GM12878 (cell line): ENCODE results near the gene TTLL4. TPM values are rescaled to one million over a fixed set of nuclear protein-coding genes. Genes with fewer than 3 reads are reported as not detected.
A peak's percentile ranks its signal among the peaks of the same experiment; 100 is the strongest.

Experiments used
- ATAC-seq: fragments of 200-7000 bp; cut with Tn5 transposase; 3 replicates; pipeline ENCODE4 v1.9.1; 2020; ENCODE audit warnings: mild to moderate bottlenecking, moderate library complexity
- BruUV-seq: library from RNA; stranded (reverse); fragments of 400-500 nt; replicated peaks from 2 replicates; lab custom pipeline; 2021; lab: Mats Ljungman, UMichigan
- CTCF ChIA-PET: fragments of 300-600 bp; sonication (Branson Sonifier 250); formaldehyde crosslinking; extraction: SDS; loops from one replicate; lab custom pipeline; 2021; ENCODE audit warnings: inconsistent platforms; lab: Yijun Ruan, JAX
- POLR2A ChIA-PET: fragments of 350-600 bp; formaldehyde crosslinking; extraction: SDS; loops from one replicate; lab custom pipeline; 2021; ENCODE audit warnings: inconsistent platforms; lab: Charles Lee
- RAD21 ChIA-PET: fragments of 300-600 bp; sonication (Branson Sonifier 250); formaldehyde crosslinking; loops from one replicate; lab custom pipeline; 2023; ENCODE audit warnings: antibody characterized with exemption; ENCODE audit not compliant: unreplicated experiment; lab: Charles Lee
- SMC1A ChIA-PET: fragments of 300-600 bp; sonication (Branson Sonifier 250); formaldehyde crosslinking; loops from one replicate; lab custom pipeline; 2023; ENCODE audit not compliant: unreplicated experiment, uncharacterized antibody; lab: Charles Lee
- DNase-seq: peaks from one replicate; pipeline ENCODE4 v3.0.0-alpha.2; 2011; ENCODE audit warnings: low read depth, low spot score
- FAIRE-seq: peaks from 3 replicates; lab custom pipeline; 2011; peaks lifted over from hg19 to GRCh38; lab: Jason Lieb, UNC
- H2AFZ ChIP-seq: 2 replicates; pipeline ENCODE4 v1.6.0; 2011; ENCODE audit warnings: low read depth, low read length, control low read depth; ENCODE audit not compliant: control insufficient read depth
- H3K27ac ChIP-seq: 2 replicates; pipeline ENCODE4 v1.5.1; 2011; ENCODE audit warnings: control low read depth; ENCODE audit not compliant: control insufficient read depth, insufficient read depth
- H3K27me3 ChIP-seq, 2 experiments: replicated peaks in 1 of 2; 2 replicates each; pipeline versions ENCODE4 v1.6.0 to v1.6.1; 2011; ENCODE audit warnings: low read length in 1 of 2; ENCODE audit not compliant: control insufficient read depth in 2 of 2, insufficient read depth in 2 of 2
- H3K36me3 ChIP-seq, 2 experiments: 2 replicates each; pipeline ENCODE4 v1.5.1; 2011; ENCODE audit warnings: low read length in 1 of 2; ENCODE audit not compliant: control insufficient read depth in 2 of 2, insufficient read depth in 2 of 2
- H3K4me1 ChIP-seq: 2 replicates; pipeline ENCODE4 v1.6.1; 2011; ENCODE audit warnings: mild to moderate bottlenecking, low read length, moderate library complexity, mixed read lengths; ENCODE audit not compliant: control insufficient read depth, insufficient read depth
- H3K4me2 ChIP-seq: 2 replicates; pipeline ENCODE4 v1.6.0; 2011; ENCODE audit warnings: control low read depth; ENCODE audit not compliant: control insufficient read depth, insufficient read depth
- H3K4me3 ChIP-seq: fragments of 200-600 bp; sonication (generic); 2 replicates; pipeline ENCODE4 v1.5.1; 2016
- H3K79me2 ChIP-seq: 2 replicates; pipeline ENCODE4 v1.6.0; 2011; ENCODE audit warnings: low read length; ENCODE audit not compliant: control insufficient read depth, insufficient read depth
- H3K9ac ChIP-seq: 2 replicates; pipeline ENCODE4 v1.8.0; 2011; ENCODE audit warnings: low read length, control low read depth, mixed read lengths; ENCODE audit not compliant: control insufficient read depth, insufficient read depth
- H3K9me3 ChIP-seq: replicated peaks from 3 replicates; pipeline ENCODE4 v1.5.1; 2011; ENCODE audit warnings: mild to moderate bottlenecking, low read length; ENCODE audit not compliant: control insufficient read depth, insufficient read depth
- H4K20me1 ChIP-seq: 2 replicates; pipeline ENCODE4 v1.6.0; 2011; ENCODE audit not compliant: control insufficient read depth, insufficient read depth
- ATF3 ChIP-seq: IDR thresholded peaks from 2 replicates; pipeline ENCODE4 v1.6.1; 2011; ENCODE audit warnings: low read depth, mild to moderate bottlenecking, low read length, moderate library complexity, borderline replicate concordance; ENCODE audit errors: extremely low read depth
- BCLAF1 ChIP-seq: fragments of 450-650 bp; IDR thresholded peaks from 2 replicates; pipeline ENCODE4 v1.6.1; 2017; ENCODE audit warnings: antibody characterized with exemption, mild to moderate bottlenecking, moderate library complexity
- CBX3 ChIP-seq: fragments of 200-600 bp; sonication (generic); IDR thresholded peaks from 2 replicates; pipeline ENCODE4 v1.6.1; 2016; ENCODE audit warnings: low read depth, borderline replicate concordance
- CREM ChIP-seq: IDR thresholded peaks from 2 replicates; pipeline ENCODE4 v1.6.1; 2014; ENCODE audit warnings: antibody characterized with exemption, low read depth
- EGR1 ChIP-seq, 2 experiments: IDR thresholded peaks; 1 replicate in 1 of 2; 2 replicates in 1 of 2; pipeline ENCODE4 v1.6.1; 2011 to 2012; ENCODE audit warnings: low read depth in 2 of 2, low read length in 2 of 2, borderline replicate concordance in 1 of 2, mild to moderate bottlenecking in 1 of 2, moderate library complexity in 1 of 2
- IKZF1 ChIP-seq: fragments of 450-650 bp; conservative IDR thresholded peaks from 2 replicates; pipeline ENCODE4 v1.6.1; 2017; ENCODE audit warnings: antibody characterized with exemption, mild to moderate bottlenecking
- IRF5 ChIP-seq: fragments of 450-650 bp; IDR thresholded peaks from 2 replicates; pipeline ENCODE4 v1.6.1; 2017; ENCODE audit warnings: borderline replicate concordance
- MAX ChIP-seq: IDR thresholded peaks from 2 replicates; pipeline ENCODE4 v1.6.1; 2012; ENCODE audit warnings: low read depth, low read length, improper control_type of control experiment
- NR2F1 ChIP-seq: fragments of 450-650 bp; conservative IDR thresholded peaks from 2 replicates; pipeline ENCODE4 v1.6.1; 2017; ENCODE audit warnings: mild to moderate bottlenecking
- RUNX3 ChIP-seq: IDR thresholded peaks from 2 replicates; pipeline ENCODE4 v1.6.1; 2012; ENCODE audit warnings: low read length, inconsistent platforms
- ZBTB11 ChIP-seq: fragments of 450-650 bp; formaldehyde crosslinking; IDR thresholded peaks from 2 replicates; pipeline ENCODE4 v1.5.0; 2022; ENCODE audit warnings: mild to moderate bottlenecking, missing genetic modification characterization
- ZNF217 ChIP-seq: fragments of 450-650 bp; IDR thresholded peaks from 2 replicates; pipeline ENCODE4 v1.6.1; 2017; ENCODE audit warnings: antibody characterized with exemption, mild to moderate bottlenecking
- ZNF274 ChIP-seq: IDR thresholded peaks from one replicate; pipeline ENCODE4 v1.8.0; 2011; ENCODE audit not compliant: insufficient read length, insufficient read depth
- ZZZ3 ChIP-seq: IDR thresholded peaks from 2 replicates; pipeline ENCODE4 v1.6.1; 2011; ENCODE audit warnings: low read depth; ENCODE audit not compliant: control insufficient read depth, insufficient read length
- WGBS: methylation state at CpG from one replicate; pipeline ENCODE4 v1.1.6; 2016; ENCODE audit warnings: low lambda C conversion rate; ENCODE audit not compliant: insufficient replicate concordance, insufficient coverage; ENCODE audit errors: missing lambda C conversion rate; 5-methylcytosine and 5-hydroxymethylcytosine counted together
- in situ Hi-C: fragments of 300-500 bp; cut with MboI; formaldehyde crosslinking; loops from 9 replicates; pipeline ENCODE4 v1.14.3; 2018; ENCODE audit warnings: mixed read lengths
- intact Hi-C: fragments of 100-400 bp; cut with micrococcal nuclease; formaldehyde crosslinking; loops from one replicate; pipeline ENCODE4 v1.14.2; 2022; ENCODE audit not compliant: unreplicated experiment
- polyA plus RNA-seq, 11 experiments: library from polyadenylated mRNA; depleted of rRNA in 4 of 11; unstranded in 6 of 11; stranded (reverse) in 5 of 11; fragments of >200 nt; fragmentation: Nextera tagmentation in 4 of 11; fragmentation: Illumina TruSeq in 1 of 11; extraction: Ambion mirVana in 4 of 11; extraction: Trizol in 1 of 11; gene quantifications; 1 replicate in 1 of 11; 2 replicates in 10 of 11; pipeline versions ENCODE4 v1.2.1 to v1.2.3, GENCODE V29; 2011 to 2016; ENCODE audit warnings: inconsistent platforms in 2 of 11, missing spikeins in 2 of 11, low read depth in 1 of 11
- total RNA-seq, 4 experiments: library from RNA; depleted of rRNA in 3 of 4; stranded (reverse); fragments of >200 nt in 3 of 4; fragmentation: Illumina TruSeq in 1 of 4; extraction: Trizol in 1 of 4; gene quantifications; 2 replicates each; pipeline versions ENCODE4 v1.2.1 to v1.2.3, GENCODE V29; 2013 to 2021

Gene TTLL4
- total and polyA plus RNA-seq, 10 of the 15 experiments (the other 5 are each of a cell fraction or from before 2014, with no cell fraction given): 16.6 to 63.1 (median 32.9) TPM

GRCh38 chr2:218745559-218746469 is 35.2 kb downstream of the TTLL4 start:
- in situ Hi-C loops (no loop called here), intact Hi-C loops (no loop called here)
- Histone ChIP-seq H3K4me2 (no peak overlapping the region), H3K36me3 (peaks cover 21 to 30% of the 10 kb centered on the region in 2 experiments), H3K4me3 (no peak overlapping the region), H3K4me1 (peaks cover 29% of the 10 kb centered on the region), H3K9me3 (no peaks in the 10 kb centered on the region), H3K9ac (no peak overlapping the region), H4K20me1 (no peaks in the 10 kb centered on the region), H3K79me2 (no peaks in the 10 kb centered on the region), H3K27me3 (no peaks in the 10 kb centered on the region), H2AFZ (no peak overlapping the region), H3K27ac (peak overlapping the region; percentile 37)
- FAIRE-seq (no peak), DNase-seq (no peak), ATAC-seq (no peak)
- ChIA-PET POLR2A (interaction anchor here (1.0 kb wide), 1 partner anchor 11 kb away, joined by 3 read pairs; no protein-coding TSS in a partner anchor), RAD21 (no interaction called here), SMC1A (interaction anchor here (0.5 to 1.1 kb wide), 2 partner anchors 14 to 97 kb away, joined by 4 to 7 read pairs; no protein-coding TSS in a partner anchor), CTCF (interaction anchor here (1.3 kb wide), 1 partner anchor 102 kb away, joined by 4 read pairs; no protein-coding TSS in a partner anchor)
- 90% methylated on average over 10 of the region's 10 CpGs for WGBS
- no TSS peak for BruUV-seq
- no peak for TF ChIP-seq ZNF217
- TF ChIP-seq IKZF1: no peak
- TF ChIP-seq ZZZ3: no peak
- no peak for TF ChIP-seq RUNX3
- no peak for TF ChIP-seq CREM
- TF ChIP-seq NR2F1: no peak
- no peak for TF ChIP-seq BCLAF1
- TF ChIP-seq EGR1 (IDR thresholded peaks at IDR 0.05; ENCODE audit: borderline replicate concordance in 1 of 2, low read depth in 2 of 2, low read length in 2 of 2): no peak
- TF ChIP-seq IRF5: no peak
- no peak for TF ChIP-seq ATF3
- TF ChIP-seq CBX3: no peak
- no peak for TF ChIP-seq MAX
- no peak for TF ChIP-seq ZNF274
- TF ChIP-seq ZBTB11 (CRISPR knock-in tag): no peak
